ENCODE results near the gene TEAD1.
"Not testable (repeated sequence)": the region's sequence is repeated elsewhere in the genome, so short reads cannot be mapped to it uniquely, and the experiment has no call there.

The TEAD1 gene

GRCh38 chr11:12754021-12754420, 79.8 kb downstream of the TEAD1 start:
- in situ Hi-C loops (cut with HindIII; ENCODE audit: low sequenced_read_pairs): no loop called here
- H3K4me3 ChIP-seq (ENCODE audit: low read depth, low read length): no peak overlapping the region
- TF ChIP-seq, protein P1, sequence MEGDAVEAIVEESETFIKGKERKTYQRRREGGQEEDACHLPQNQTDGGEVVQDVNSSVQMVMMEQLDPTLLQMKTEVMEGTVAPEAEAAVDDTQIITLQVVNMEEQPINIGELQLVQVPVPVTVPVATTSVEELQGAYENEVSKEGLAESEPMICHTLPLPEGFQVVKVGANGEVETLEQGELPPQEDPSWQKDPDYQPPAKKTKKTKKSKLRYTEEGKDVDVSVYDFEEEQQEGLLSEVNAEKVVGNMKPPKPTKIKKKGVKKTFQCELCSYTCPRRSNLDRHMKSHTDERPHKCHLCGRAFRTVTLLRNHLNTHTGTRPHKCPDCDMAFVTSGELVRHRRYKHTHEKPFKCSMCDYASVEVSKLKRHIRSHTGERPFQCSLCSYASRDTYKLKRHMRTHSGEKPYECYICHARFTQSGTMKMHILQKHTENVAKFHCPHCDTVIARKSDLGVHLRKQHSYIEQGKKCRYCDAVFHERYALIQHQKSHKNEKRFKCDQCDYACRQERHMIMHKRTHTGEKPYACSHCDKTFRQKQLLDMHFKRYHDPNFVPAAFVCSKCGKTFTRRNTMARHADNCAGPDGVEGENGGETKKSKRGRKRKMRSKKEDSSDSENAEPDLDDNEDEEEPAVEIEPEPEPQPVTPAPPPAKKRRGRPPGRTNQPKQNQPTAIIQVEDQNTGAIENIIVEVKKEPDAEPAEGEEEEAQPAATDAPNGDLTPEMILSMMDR (IDR thresholded peaks at IDR 0.05; ENCODE audit: low read depth, low read length): no peak
- DNase-seq (ENCODE audit: low read depth, low spot score): no peak

DNA sequence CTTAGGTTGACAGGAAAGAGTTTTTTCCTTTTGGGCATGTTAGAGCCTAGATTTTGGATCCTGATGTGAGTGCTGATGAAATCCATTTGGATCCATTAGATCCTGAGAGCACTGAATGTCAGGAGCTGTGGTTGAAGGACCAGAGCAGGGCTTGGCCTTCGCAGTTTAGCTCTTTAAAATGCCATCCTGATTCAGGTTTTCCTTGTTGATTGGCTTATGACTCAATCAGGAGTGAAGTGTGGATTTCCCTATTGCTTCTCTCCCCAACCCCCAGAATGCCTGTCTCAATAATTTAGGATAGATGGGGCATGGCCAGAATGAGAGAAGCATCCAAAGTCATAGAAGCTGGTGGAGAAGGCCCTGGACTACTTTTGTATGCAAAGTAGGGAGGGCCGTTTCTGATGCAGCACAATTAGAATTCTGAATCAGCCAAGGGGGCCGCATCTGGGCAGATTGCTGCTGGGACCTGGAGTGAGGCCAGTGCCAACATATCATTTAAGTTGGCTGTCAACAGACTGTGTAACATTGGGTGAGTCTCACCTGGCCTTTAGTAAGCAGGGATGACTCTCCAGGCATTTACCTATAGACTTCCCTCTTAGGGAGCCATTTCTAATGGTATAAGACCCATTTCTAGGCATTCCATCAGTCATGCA, 80.5 kb downstream of the TEAD1 start:
- TF ChIP-seq, protein P1 (IDR thresholded peaks at IDR 0.05; ENCODE audit: low read depth, low read length): no peak
- in situ Hi-C loops (cut with HindIII; ENCODE audit: low sequenced_read_pairs): no loop called here
- no peak overlapping the region for H3K4me3 ChIP-seq (ENCODE audit: low read depth, low read length)
- DNase-seq (ENCODE audit: low read depth, low spot score): no peak

DNA sequence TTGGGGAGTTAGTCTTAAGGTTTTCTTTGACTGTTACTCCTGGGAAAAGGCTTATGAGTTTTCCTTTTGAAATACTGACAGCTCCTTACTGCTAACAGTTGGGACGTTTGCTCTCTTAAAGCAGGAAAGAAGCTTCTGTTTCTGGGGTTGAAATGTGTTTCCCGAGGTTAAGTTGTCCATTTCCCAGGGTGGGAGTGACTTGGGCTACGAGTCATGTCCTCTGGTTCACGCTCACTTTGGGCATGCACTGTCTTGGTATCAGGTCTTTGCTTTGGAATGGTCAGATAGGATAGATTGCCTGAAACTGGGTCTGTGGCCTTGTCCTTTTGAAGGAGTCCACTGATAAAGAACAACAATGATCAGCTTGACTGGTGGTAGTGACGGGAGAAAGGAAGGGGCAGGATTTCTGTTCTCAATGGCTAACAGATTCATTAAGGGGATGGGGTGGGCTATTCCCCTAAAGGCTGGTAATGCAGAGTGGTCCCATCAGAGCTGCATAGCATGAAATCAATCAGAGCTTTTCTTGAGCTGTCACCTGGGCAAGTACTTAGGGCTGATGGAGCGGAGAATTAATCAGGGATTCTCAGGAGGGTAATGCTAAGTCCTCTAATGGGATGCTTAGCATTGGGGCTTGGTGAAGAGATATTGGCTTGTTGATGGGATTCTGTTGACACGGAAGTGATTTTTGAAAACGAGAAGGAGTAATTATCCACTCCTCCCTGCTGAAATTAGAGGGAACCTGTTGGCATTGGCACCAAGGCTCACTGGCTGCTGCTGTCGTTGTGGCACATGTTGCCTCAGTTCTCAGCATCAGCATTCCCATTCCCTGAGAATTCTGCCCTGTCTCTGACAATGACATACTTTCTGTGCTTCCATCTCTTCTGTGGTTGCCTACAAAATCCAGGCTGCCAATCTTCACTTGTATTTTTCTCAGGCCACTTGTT, 81.6 kb downstream of the TEAD1 start:
- DNase-seq (ENCODE audit: low read depth, low spot score): no peak
- H3K4me3 ChIP-seq (ENCODE audit: low read depth, low read length): no peak overlapping the region
- in situ Hi-C loops (cut with HindIII; ENCODE audit: low sequenced_read_pairs): no loop called here
- TF ChIP-seq, protein P1 (IDR thresholded peaks at IDR 0.05; ENCODE audit: low read depth, low read length): no peak

DNA sequence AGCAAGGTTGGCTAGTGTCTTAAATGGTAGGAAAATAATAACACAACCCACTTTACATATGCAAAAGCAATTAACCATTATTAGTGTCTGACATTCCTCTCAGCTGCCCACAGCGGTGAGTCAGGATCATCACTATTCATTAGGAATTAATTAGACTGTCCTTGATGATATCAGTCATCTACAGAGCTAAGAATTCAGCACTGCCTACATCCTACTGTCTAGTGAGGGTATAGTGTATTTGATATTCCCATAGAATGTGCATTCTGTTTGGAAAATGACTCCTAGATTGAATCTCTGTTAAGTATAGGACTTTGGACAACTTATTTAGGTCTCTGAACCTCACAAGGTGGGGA, 82.2 kb downstream of the TEAD1 start:
- TF ChIP-seq, protein P1 (IDR thresholded peaks at IDR 0.05; ENCODE audit: low read depth, low read length): no peak
- in situ Hi-C loops (cut with HindIII; ENCODE audit: low sequenced_read_pairs): no loop called here
- DNase-seq (ENCODE audit: low read depth, low spot score): no peak
- H3K4me3 ChIP-seq (ENCODE audit: low read depth, low read length): no peak overlapping the region

- TF ChIP-seq, protein P1 (IDR thresholded peaks at IDR 0.05; ENCODE audit: low read depth, low read length): no peak
- in situ Hi-C loops (cut with HindIII; ENCODE audit: low sequenced_read_pairs): no loop called here
- no peak overlapping the region for H3K4me3 ChIP-seq (ENCODE audit: low read depth, low read length)
- DNase-seq (ENCODE audit: low read depth, low spot score): no peak
These were observed 82.6 kb downstream of the TEAD1 start for GRCh38 chr11:12756867-12757266.

DNA sequence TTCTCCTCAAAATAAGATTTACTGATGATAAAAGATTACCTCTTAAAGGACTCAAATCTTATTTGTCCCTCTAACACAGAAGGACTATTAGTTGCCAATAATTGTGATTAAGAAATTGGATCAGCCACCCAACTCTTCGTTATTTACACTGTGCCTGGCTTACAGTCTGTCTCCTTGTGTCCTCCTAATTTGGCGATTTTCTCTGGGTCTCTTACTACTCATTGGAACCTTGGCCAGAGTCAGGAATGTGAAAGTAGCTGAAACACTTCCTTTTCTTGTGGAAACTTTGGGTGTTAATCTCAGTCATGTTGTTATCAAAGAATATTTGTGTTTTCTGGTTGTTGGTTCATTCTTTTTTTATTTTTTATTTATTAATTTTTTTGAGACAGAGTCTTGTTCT, 83.2 kb downstream of the TEAD1 start:
- no peak for DNase-seq (ENCODE audit: low read depth, low spot score)
- in situ Hi-C loops (cut with HindIII; ENCODE audit: low sequenced_read_pairs): no loop called here
- TF ChIP-seq, protein P1 (IDR thresholded peaks at IDR 0.05; ENCODE audit: low read depth, low read length): no peak
- no peak overlapping the region for H3K4me3 ChIP-seq (ENCODE audit: low read depth, low read length)

- H3K4me3 ChIP-seq (ENCODE audit: low read depth, low read length); DNase-seq (ENCODE audit: low read depth, low spot score); in situ Hi-C loops (cut with HindIII; ENCODE audit: low sequenced_read_pairs): not testable (repeated sequence)
These were observed 83.9 kb downstream of the TEAD1 start for GRCh38 chr11:12758117-12758516.
